ENCODE results near the gene APOA1. TPM values are rescaled to one million over a fixed set of nuclear protein-coding genes. Genes with fewer than 3 reads are reported as not detected.
A peak's percentile ranks its signal among the peaks of the same experiment; 100 is the strongest.

The APOA1 gene
- total and polyA plus RNA-seq, 8 donors, result 0.87 to 73.6 (median 16.7) TPM; not detected in 2

- Histone ChIP-seq H3K9me3 (no peaks in the 10 kb centered on the region), H3K4me1 (peaks cover 19 to 58% (median 46%) of the 10 kb centered on the region in 4 donors), H3K27me3 (no peaks in the 10 kb centered on the region), H3K4me3 (no peak overlapping the region), H3K36me3 (no peaks in the 10 kb centered on the region), H3K27ac (no peak overlapping the region)
- TF ChIP-seq POLR2AphosphoS5 (IDR thresholded peaks at IDR 0.05), result no peak
- no peak for TF ChIP-seq CTCF (IDR thresholded peaks at IDR 0.05)
- TF ChIP-seq POLR2A (IDR thresholded peaks at IDR 0.05), result no peak
- TF ChIP-seq EP300 (IDR thresholded peaks at IDR 0.05), result no peak
- 85 to 97% (median 94%) methylated on average over 9 to 10 of the region's 10 CpGs for WGBS, 5 donors
- intact Hi-C loops (cut with DNase I; ENCODE audit: low total_unique reads), result no loop called here
- no peak for DNase-seq
Observed at GRCh38 chr11:116833491-116833815, 4.0 kb downstream of the APOA1 start.

DNA sequence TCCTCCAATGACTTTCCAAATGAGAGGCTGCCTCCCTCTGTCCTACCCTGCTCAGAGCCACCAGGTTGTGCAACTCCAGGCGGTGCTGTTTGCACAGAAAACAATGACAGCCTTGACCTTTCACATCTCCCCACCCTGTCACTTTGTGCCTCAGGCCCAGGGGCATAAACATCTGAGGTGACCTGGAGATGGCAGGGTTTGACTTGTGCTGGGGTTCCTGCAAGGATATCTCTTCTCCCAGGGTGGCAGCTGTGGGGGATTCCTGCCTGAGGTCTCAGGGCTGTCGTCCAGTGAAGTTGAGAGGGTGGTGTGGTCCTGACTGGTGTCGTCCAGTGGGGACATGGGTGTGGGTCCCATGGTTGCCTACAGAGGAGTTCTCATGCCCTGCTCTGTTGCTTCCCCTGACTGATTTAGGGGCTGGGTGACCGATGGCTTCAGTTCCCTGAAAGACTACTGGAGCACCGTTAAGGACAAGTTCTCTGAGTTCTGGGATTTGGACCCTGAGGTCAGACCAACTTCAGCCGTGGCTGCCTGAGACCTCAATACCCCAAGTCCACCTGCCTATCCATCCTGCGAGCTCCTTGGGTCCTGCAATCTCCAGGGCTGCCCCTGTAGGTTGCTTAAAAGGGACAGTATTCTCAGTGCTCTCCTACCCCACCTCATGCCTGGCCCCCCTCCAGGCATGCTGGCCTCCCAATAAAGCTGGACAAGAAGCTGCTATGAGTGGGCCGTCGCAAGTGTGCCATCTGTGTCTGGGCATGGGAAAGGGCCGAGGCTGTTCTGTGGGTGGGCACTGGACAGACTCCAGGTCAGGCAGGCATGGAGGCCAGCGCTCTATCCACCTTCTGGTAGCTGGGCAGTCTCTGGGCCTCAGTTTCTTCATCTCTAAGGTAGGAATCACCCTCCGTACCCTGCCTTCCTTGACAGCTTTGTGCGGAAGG, 4.8 kb downstream of the APOA1 start:
- no peak overlapping the region for H3K4me3 ChIP-seq
- peak in 1 of 3 donors; percentile 12 for TF ChIP-seq POLR2AphosphoS5 (IDR thresholded peaks at IDR 0.05)
- TF ChIP-seq CTCF (IDR thresholded peaks at IDR 0.05), result peak in 1 of 7 experiments; percentile 25
- no peak for TF ChIP-seq EP300 (IDR thresholded peaks at IDR 0.05)
- no peaks in the 10 kb centered on the region for H3K9me3 ChIP-seq
- 69 to 79% (median 76%) methylated on average over 5 to 13 of the region's 13 CpGs for WGBS, 5 donors
- no peaks in the 10 kb centered on the region for H3K27me3 ChIP-seq
- no peak overlapping the region for H3K27ac ChIP-seq
- intact Hi-C loops (cut with DNase I; ENCODE audit: low total_unique reads), result no loop called here
- peak; percentile 55 to 64 for DNase-seq
- H3K4me1 ChIP-seq, result peaks cover 19 to 58% (median 40%) of the 10 kb centered on the region in 4 donors
- H3K36me3 ChIP-seq, result no peaks in the 10 kb centered on the region

GRCh38 chr11:116831790-116832349, 5.6 kb downstream of the APOA1 start:
- intact Hi-C loops (cut with DNase I; ENCODE audit: low total_unique reads), result no loop called here
- Histone ChIP-seq H3K27ac (no peak overlapping the region), H3K4me1 (peaks cover 11 to 52% (median 32%) of the 10 kb centered on the region in 4 donors), H3K27me3 (no peaks in the 10 kb centered on the region), H3K4me3 (no peak overlapping the region), H3K36me3 (no peaks in the 10 kb centered on the region), H3K9me3 (no peaks in the 10 kb centered on the region)
- TF ChIP-seq CTCF (IDR thresholded peaks at IDR 0.05) (peak in 1 of 7 experiments; percentile 6), POLR2AphosphoS5 (IDR thresholded peaks at IDR 0.05) (no peak)
- DNase-seq, result no peak
- WGBS, 5 donors, result 78 to 85% (median 85%) methylated on average over 6 to 7 of the region's 7 CpGs

DNA sequence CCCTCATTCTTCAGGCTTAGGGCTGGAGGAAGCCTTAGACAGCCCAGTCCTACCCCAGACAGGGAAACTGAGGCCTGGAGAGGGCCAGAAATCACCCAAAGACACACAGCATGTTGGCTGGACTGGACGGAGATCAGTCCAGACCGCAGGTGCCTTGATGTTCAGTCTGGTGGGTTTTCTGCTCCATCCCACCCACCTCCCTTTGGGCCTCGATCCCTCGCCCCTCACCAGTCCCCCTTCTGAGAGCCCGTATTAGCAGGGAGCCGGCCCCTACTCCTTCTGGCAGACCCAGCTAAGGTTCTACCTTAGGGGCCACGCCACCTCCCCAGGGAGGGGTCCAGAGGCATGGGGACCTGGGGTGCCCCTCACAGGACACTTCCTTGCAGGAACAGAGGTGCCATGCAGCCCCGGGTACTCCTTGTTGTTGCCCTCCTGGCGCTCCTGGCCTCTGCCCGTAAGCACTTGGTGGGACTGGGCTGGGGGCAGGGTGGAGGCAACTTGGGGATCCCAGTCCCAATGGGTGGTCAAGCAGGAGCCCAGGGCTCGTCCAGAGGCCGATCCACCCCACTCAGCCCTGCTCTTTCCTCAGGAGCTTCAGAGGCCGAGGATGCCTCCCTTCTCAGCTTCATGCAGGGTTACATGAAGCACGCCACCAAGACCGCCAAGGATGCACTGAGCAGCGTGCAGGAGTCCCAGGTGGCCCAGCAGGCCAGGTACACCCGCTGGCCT, 7.1 kb downstream of the APOA1 start:
- Histone ChIP-seq H3K9me3 (no peaks in the 10 kb centered on the region), H3K27me3 (no peaks in the 10 kb centered on the region), H3K4me3 (no peak overlapping the region), H3K27ac (no peak overlapping the region), H3K4me1 (peaks cover 4 to 37% (median 17%) of the 10 kb centered on the region in 4 donors), H3K36me3 (no peaks in the 10 kb centered on the region)
- intact Hi-C loops (cut with DNase I; ENCODE audit: low total_unique reads), result no loop called here
- no peak for TF ChIP-seq EP300 (IDR thresholded peaks at IDR 0.05)
- no peak for TF ChIP-seq POLR2AphosphoS5 (IDR thresholded peaks at IDR 0.05)
- TF ChIP-seq CTCF (IDR thresholded peaks at IDR 0.05), result no peak
- no peak for TF ChIP-seq POLR2A (IDR thresholded peaks at IDR 0.05)
- WGBS, 5 donors, result 94 to 99% (median 95%) methylated on average over 16 to 17 of the region's 17 CpGs
- no peak for DNase-seq
